Fibroblast of the aortic adventitia (primary cell): ENCODE data around the gene COL23A1. TPM values are rescaled to one million over a fixed set of nuclear protein-coding genes. Genes with fewer than 3 reads are reported as not detected.

ENCODE experiments used
- DNase-seq: peaks from one replicate; pipeline ENCODE4 v3.0.0-alpha.2; 2010; ENCODE audit warnings: low read depth
- H3K4me3 ChIP-seq: 2 replicates; pipeline ENCODE4 v1.5.1; 2011; ENCODE audit warnings: low read depth, mild to moderate bottlenecking, control low read depth, low read length, moderate library complexity
- CTCF ChIP-seq: IDR thresholded peaks from 2 replicates; pipeline ENCODE4 v1.5.1; 2011; ENCODE audit warnings: mild to moderate bottlenecking, low read length, control low read depth, inconsistent platforms; ENCODE audit not compliant: insufficient read depth
- total RNA-seq: library from RNA; depleted of rRNA; stranded (reverse); fragments of >200 nt; gene quantifications from 2 replicates; pipeline ENCODE4 v1.2.3, GENCODE V29; 2012; ENCODE audit warnings: low replicate concordance

Gene COL23A1
- total RNA-seq, 1 donor = not detected

DNA sequence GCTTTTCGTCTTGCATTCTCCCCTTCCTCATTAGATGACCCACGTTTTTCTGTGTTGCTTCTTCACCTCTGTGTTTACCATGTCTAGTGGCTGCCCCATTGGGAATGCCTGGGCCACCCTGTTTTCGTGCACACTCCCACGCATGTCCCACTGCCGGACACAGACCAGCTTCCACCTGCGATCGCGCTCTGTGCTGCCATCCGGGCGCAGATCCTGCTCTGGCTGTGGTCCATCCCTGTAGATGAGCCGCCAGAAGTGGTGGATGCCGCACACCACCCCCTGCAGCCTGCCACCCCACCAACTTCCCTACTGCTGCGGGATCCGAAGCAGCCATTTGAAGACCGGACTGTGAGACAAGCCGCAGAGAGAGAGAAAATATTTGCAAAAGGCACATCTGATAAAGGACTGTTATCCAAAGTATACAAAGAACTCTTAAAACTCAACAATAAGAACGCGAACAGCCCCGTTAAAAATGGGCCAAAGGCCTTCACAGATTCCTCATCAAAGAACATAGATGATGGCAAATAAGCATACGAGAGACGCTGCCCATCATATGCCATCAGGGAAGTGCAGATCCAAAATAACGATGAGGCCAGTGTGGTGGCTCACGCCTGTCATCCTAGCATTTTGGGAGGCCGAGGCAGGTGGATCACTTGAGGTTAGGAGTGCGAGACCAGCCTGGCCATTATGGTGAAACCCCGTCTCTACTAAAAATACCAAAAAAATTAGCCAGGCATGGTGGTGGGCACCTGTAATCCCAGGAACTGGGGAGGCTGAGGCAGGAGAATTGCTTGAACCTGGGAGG is 163.7 kb downstream of the COL23A1 start:
- H3K4me3 ChIP-seq = no peak overlapping the region
- no peak for DNase-seq
- TF ChIP-seq CTCF = no peak

- no peak overlapping the region for H3K4me3 ChIP-seq
- TF ChIP-seq CTCF = no peak
- DNase-seq = no peak
Measured at GRCh38 chr5:178425621-178426068, 164.5 kb downstream of the COL23A1 start.

- DNase-seq = no peak
- no peak overlapping the region for H3K4me3 ChIP-seq
- no peak for TF ChIP-seq CTCF
Measured at GRCh38 chr5:178424810-178425177, 165.4 kb downstream of the COL23A1 start.

GRCh38 chr5:178423901-178424809 is 166.0 kb downstream of the COL23A1 start:
- no peak for TF ChIP-seq CTCF
- DNase-seq = no peak
- no peak overlapping the region for H3K4me3 ChIP-seq

GRCh38 chr5:178423431-178423830 is 166.8 kb downstream of the COL23A1 start:
- DNase-seq = no peak
- no peak for TF ChIP-seq CTCF
- H3K4me3 ChIP-seq = no peak overlapping the region

DNA sequence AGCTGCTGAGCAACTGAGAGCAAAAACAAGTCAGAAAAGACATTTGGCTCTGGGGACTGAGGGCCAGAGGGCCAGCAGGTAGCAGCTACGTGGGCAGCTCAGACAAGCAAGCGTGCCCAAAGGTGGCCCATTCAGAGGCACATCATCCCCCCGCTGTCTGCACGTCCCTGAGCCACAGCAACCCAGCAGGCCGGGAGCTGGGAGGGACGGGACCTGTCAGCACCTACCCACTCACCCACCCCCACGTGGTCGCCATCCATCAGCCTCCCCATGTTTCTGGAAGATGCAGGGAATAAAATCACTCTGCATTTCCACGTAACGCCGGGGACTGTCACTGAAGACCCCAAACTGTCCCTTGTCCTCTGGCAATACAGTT is 167.8 kb downstream of the COL23A1 start:
- no peak overlapping the region for H3K4me3 ChIP-seq
- no peak for TF ChIP-seq CTCF
- no peak for DNase-seq
